ENCODE results near the gene MAPK6. TPM values are rescaled to one million over a fixed set of nuclear protein-coding genes. Genes with fewer than 3 reads are reported as not detected.

MAPK6 gene
- total and polyA plus RNA-seq, 2 of the 8 experiments (the other 6 are each of a cell fraction or from before 2014, with no cell fraction given): 22.6 to 108 TPM

DNA sequence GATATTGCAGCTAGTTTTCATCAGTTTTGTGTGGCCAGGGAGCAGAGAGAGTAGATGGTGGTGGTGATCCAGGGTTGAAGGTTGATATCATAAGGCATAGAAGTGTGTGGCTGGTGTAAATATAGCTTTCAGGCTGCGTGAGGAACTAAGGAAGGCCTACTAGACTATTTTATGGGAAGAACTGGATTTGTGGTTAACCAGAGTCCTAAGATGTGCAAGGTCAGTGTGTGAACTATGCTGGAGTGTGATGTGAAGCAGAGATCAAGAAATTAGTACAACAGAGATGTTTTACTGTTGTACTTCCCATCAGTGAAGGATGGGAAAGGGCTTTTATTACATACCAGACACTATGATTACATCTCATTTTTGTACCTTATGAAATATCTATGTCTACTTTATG, 41.5 kb downstream of the MAPK6 start (continued):
- no peak for TF ChIP-seq RAD21 (IDR thresholded peaks at IDR 0.05 in 1 of 2, conservative IDR thresholded peaks at IDR 0.05 in 1 of 2; ENCODE audit: low read depth in 2 of 2, low read length in 2 of 2)
- no peak for TF ChIP-seq NRF1 (IDR thresholded peaks at IDR 0.05; ENCODE audit: low read depth, low read length)
- no peak for TF ChIP-seq TEAD4 (IDR thresholded peaks at IDR 0.05; ENCODE audit: low read depth, low read length)
- TF ChIP-seq RFX5 (IDR thresholded peaks at IDR 0.05; ENCODE audit: borderline replicate concordance, low read depth, low read length): no peak
- no peak for TF ChIP-seq PHF8 (conservative IDR thresholded peaks at IDR 0.05; ENCODE audit: low read depth, low read length)
- TF ChIP-seq SP1 (IDR thresholded peaks at IDR 0.05; ENCODE audit: low read depth, low read length): no peak
- TF ChIP-seq FOSL1 (IDR thresholded peaks at IDR 0.05; ENCODE audit: insufficient read depth, low read depth, low read length): no peak
- TF ChIP-seq, protein P1, sequence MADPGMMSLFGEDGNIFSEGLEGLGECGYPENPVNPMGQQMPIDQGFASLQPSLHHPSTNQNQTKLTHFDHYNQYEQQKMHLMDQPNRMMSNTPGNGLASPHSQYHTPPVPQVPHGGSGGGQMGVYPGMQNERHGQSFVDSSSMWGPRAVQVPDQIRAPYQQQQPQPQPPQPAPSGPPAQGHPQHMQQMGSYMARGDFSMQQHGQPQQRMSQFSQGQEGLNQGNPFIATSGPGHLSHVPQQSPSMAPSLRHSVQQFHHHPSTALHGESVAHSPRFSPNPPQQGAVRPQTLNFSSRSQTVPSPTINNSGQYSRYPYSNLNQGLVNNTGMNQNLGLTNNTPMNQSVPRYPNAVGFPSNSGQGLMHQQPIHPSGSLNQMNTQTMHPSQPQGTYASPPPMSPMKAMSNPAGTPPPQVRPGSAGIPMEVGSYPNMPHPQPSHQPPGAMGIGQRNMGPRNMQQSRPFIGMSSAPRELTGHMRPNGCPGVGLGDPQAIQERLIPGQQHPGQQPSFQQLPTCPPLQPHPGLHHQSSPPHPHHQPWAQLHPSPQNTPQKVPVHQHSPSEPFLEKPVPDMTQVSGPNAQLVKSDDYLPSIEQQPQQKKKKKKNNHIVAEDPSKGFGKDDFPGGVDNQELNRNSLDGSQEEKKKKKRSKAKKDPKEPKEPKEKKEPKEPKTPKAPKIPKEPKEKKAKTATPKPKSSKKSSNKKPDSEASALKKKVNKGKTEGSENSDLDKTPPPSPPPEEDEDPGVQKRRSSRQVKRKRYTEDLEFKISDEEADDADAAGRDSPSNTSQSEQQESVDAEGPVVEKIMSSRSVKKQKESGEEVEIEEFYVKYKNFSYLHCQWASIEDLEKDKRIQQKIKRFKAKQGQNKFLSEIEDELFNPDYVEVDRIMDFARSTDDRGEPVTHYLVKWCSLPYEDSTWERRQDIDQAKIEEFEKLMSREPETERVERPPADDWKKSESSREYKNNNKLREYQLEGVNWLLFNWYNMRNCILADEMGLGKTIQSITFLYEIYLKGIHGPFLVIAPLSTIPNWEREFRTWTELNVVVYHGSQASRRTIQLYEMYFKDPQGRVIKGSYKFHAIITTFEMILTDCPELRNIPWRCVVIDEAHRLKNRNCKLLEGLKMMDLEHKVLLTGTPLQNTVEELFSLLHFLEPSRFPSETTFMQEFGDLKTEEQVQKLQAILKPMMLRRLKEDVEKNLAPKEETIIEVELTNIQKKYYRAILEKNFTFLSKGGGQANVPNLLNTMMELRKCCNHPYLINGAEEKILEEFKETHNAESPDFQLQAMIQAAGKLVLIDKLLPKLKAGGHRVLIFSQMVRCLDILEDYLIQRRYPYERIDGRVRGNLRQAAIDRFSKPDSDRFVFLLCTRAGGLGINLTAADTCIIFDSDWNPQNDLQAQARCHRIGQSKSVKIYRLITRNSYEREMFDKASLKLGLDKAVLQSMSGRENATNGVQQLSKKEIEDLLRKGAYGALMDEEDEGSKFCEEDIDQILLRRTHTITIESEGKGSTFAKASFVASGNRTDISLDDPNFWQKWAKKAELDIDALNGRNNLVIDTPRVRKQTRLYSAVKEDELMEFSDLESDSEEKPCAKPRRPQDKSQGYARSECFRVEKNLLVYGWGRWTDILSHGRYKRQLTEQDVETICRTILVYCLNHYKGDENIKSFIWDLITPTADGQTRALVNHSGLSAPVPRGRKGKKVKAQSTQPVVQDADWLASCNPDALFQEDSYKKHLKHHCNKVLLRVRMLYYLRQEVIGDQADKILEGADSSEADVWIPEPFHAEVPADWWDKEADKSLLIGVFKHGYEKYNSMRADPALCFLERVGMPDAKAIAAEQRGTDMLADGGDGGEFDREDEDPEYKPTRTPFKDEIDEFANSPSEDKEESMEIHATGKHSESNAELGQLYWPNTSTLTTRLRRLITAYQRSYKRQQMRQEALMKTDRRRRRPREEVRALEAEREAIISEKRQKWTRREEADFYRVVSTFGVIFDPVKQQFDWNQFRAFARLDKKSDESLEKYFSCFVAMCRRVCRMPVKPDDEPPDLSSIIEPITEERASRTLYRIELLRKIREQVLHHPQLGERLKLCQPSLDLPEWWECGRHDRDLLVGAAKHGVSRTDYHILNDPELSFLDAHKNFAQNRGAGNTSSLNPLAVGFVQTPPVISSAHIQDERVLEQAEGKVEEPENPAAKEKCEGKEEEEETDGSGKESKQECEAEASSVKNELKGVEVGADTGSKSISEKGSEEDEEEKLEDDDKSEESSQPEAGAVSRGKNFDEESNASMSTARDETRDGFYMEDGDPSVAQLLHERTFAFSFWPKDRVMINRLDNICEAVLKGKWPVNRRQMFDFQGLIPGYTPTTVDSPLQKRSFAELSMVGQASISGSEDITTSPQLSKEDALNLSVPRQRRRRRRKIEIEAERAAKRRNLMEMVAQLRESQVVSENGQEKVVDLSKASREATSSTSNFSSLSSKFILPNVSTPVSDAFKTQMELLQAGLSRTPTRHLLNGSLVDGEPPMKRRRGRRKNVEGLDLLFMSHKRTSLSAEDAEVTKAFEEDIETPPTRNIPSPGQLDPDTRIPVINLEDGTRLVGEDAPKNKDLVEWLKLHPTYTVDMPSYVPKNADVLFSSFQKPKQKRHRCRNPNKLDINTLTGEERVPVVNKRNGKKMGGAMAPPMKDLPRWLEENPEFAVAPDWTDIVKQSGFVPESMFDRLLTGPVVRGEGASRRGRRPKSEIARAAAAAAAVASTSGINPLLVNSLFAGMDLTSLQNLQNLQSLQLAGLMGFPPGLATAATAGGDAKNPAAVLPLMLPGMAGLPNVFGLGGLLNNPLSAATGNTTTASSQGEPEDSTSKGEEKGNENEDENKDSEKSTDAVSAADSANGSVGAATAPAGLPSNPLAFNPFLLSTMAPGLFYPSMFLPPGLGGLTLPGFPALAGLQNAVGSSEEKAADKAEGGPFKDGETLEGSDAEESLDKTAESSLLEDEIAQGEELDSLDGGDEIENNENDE (IDR thresholded peaks at IDR 0.05; ENCODE audit: insufficient replicate concordance, low read length): no peak
- TF ChIP-seq SIRT6 (IDR thresholded peaks at IDR 0.05; ENCODE audit: low read length): no peak
- TF ChIP-seq, protein P2, sequence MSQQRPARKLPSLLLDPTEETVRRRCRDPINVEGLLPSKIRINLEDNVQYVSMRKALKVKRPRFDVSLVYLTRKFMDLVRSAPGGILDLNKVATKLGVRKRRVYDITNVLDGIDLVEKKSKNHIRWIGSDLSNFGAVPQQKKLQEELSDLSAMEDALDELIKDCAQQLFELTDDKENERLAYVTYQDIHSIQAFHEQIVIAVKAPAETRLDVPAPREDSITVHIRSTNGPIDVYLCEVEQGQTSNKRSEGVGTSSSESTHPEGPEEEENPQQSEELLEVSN (IDR thresholded peaks at IDR 0.05): no peak
- no peak for TF ChIP-seq GABPA (IDR thresholded peaks at IDR 0.05; ENCODE audit: borderline replicate concordance, insufficient read depth, low read length)

Data from H1 (cell line).